MG63 (cell line): ENCODE results near the gene PDPN. TPM values are rescaled to one million over a fixed set of nuclear protein-coding genes. Genes with fewer than 3 reads are reported as not detected.

Experiments used
- DNase-seq: peaks from one replicate; pipeline ENCODE4 v3.0.0-alpha.2; 2020
- H3K27me3 ChIP-seq: fragments of 250-450 bp; sonication (Bioruptor Pico); 2 replicates; pipeline ENCODE4 v1.5.1; 2020; ENCODE audit warnings: mild to moderate bottlenecking, moderate library complexity
- H3K36me3 ChIP-seq: fragments of 250-450 bp; sonication (Bioruptor Pico); 2 replicates; pipeline ENCODE4 v1.5.1; 2020; ENCODE audit warnings: mild to moderate bottlenecking, moderate library complexity
- H3K4me3 ChIP-seq: fragments of 250-450 bp; sonication (Bioruptor Pico); 2 replicates; pipeline ENCODE4 v1.5.1; 2020; ENCODE audit warnings: mild to moderate bottlenecking, moderate library complexity
- H3K9me3 ChIP-seq: fragments of 250-450 bp; sonication (Bioruptor Pico); 2 replicates; pipeline ENCODE4 v1.5.1; 2020; ENCODE audit warnings: mild to moderate bottlenecking, moderate library complexity
- total RNA-seq: library from RNA; depleted of rRNA; stranded (reverse); fragments of >200 nt; shearing (Covaris generic); gene quantifications from 2 replicates; pipeline ENCODE4 v1.2.3, GENCODE V29; 2014; ENCODE audit warnings: low replicate concordance; rRNA removed

Gene PDPN
- total RNA-seq, 1 experiment from 2014 or later: 29.0 TPM

- peak; percentile 43 for DNase-seq
- Histone ChIP-seq H3K4me3 (no peak overlapping the region), H3K36me3 (no peaks in the 10 kb centered on the region)
Observed at GRCh38 chr1:13628218-13628617, 44.6 kb downstream of the PDPN start.

GRCh38 chr1:13628711-13629110 lies 45.1 kb downstream of the PDPN start:
- Histone ChIP-seq H3K9me3 (no peaks in the 10 kb centered on the region), H3K27me3 (no peaks in the 10 kb centered on the region), H3K4me3 (no peak overlapping the region), H3K36me3 (no peaks in the 10 kb centered on the region)
- DNase-seq: no peak

More at GRCh38 chr1:13628218-13628617, 44.6 kb downstream of the PDPN start:
- Histone ChIP-seq H3K9me3 (no peaks in the 10 kb centered on the region), H3K27me3 (no peaks in the 10 kb centered on the region)

- DNase-seq: peak; percentile 38
- H3K9me3 ChIP-seq: peaks cover 5% of the 10 kb centered on the region; the same call in 1 of the 2 replicates
- H3K27me3 ChIP-seq: no peaks in the 10 kb centered on the region
- no peak overlapping the region for H3K4me3 ChIP-seq
- H3K36me3 ChIP-seq: no peaks in the 10 kb centered on the region
Observed at GRCh38 chr1:13642306-13643004, 58.8 kb downstream of the PDPN start.

- no peak for DNase-seq
- H3K9me3 ChIP-seq: peaks cover 5% of the 10 kb centered on the region; the same call in 1 of the 2 replicates
- H3K36me3 ChIP-seq: no peaks in the 10 kb centered on the region
- H3K27me3 ChIP-seq: no peaks in the 10 kb centered on the region
- H3K4me3 ChIP-seq: no peak overlapping the region
Observed at GRCh38 chr1:13643017-13643416, 59.4 kb downstream of the PDPN start.

GRCh38 chr1:13646521-13646920 lies 62.9 kb downstream of the PDPN start:
- H3K36me3 ChIP-seq: no peaks in the 10 kb centered on the region
- no peaks in the 10 kb centered on the region for H3K27me3 ChIP-seq
- H3K4me3 ChIP-seq: no peak overlapping the region
- H3K9me3 ChIP-seq: no peaks in the 10 kb centered on the region
- no peak for DNase-seq

GRCh38 chr1:13651279-13651678 lies 67.6 kb downstream of the PDPN start:
- DNase-seq: no peak
- H3K27me3 ChIP-seq: no peaks in the 10 kb centered on the region
- H3K36me3 ChIP-seq: no peaks in the 10 kb centered on the region
- H3K4me3 ChIP-seq: no peak overlapping the region
- H3K9me3 ChIP-seq: no peaks in the 10 kb centered on the region

- Histone ChIP-seq H3K27me3 (no peaks in the 10 kb centered on the region), H3K4me3 (no peak overlapping the region), H3K9me3 (no peaks in the 10 kb centered on the region), H3K36me3 (no peaks in the 10 kb centered on the region)
- no peak for DNase-seq
Observed at GRCh38 chr1:13652238-13652637, 68.6 kb downstream of the PDPN start.

GRCh38 chr1:13661539-13661938 lies 77.9 kb downstream of the PDPN start:
- Histone ChIP-seq H3K27me3 (no peaks in the 10 kb centered on the region), H3K4me3 (no peak overlapping the region), H3K9me3 (no peaks in the 10 kb centered on the region), H3K36me3 (no peaks in the 10 kb centered on the region)
- peak; percentile 79 for DNase-seq

GRCh38 chr1:13662493-13662892 lies 78.9 kb downstream of the PDPN start:
- DNase-seq: peak; percentile 58
- Histone ChIP-seq H3K4me3 (no peak overlapping the region), H3K27me3 (no peaks in the 10 kb centered on the region), H3K9me3 (no peaks in the 10 kb centered on the region), H3K36me3 (no peaks in the 10 kb centered on the region)

GRCh38 chr1:13663969-13664368 lies 80.3 kb downstream of the PDPN start:
- Histone ChIP-seq H3K27me3 (no peaks in the 10 kb centered on the region), H3K9me3 (no peaks in the 10 kb centered on the region), H3K36me3 (no peaks in the 10 kb centered on the region), H3K4me3 (no peak overlapping the region)
- no peak for DNase-seq

GRCh38 chr1:13664451-13664850 lies 80.8 kb downstream of the PDPN start:
- no peak for DNase-seq

GRCh38 chr1:13666317-13666716 lies 82.7 kb downstream of the PDPN start:
- Histone ChIP-seq H3K27me3 (no peaks in the 10 kb centered on the region), H3K9me3 (no peaks in the 10 kb centered on the region), H3K36me3 (no peaks in the 10 kb centered on the region), H3K4me3 (no peak overlapping the region)
- DNase-seq: no peak

More at GRCh38 chr1:13664451-13664850, 80.8 kb downstream of the PDPN start:
- H3K4me3 ChIP-seq: no peak overlapping the region
- no peaks in the 10 kb centered on the region for H3K36me3 ChIP-seq
- H3K27me3 ChIP-seq: no peaks in the 10 kb centered on the region
- H3K9me3 ChIP-seq: no peaks in the 10 kb centered on the region

Other genes with a start within 250 kb of the PDPN start
- not detected in 2 replicates for gene PRAMEF14, start 236.7 kb upstream of the PDPN start, total RNA-seq
- not detected in 2 replicates for gene PRAMEF19, start 211.9 kb upstream of the PDPN start, total RNA-seq
- not detected in 2 replicates for gene PRAMEF17, start 194.2 kb upstream of the PDPN start, total RNA-seq
- not detected in 2 replicates for gene PRAMEF20, start 173.4 kb upstream of the PDPN start, total RNA-seq
- not detected in 2 replicates for gene LRRC38, start 69.8 kb upstream of the PDPN start, total RNA-seq
- gene PRDM2, start 116.4 kb downstream of the PDPN start, total RNA-seq: 0.79 and 2.1 TPM in 2 replicates